SK-N-SH treated with all-trans-retinoic acid at 6 μM for 48 hours (cell line): ENCODE data around the gene IDH1.

ENCODE experiments used
- GLIS3 ChIP-seq: fragments of 250-450 bp; sonication (Bioruptor Pico); IDR thresholded peaks from 2 replicates; pipeline ENCODE4 v1.5.0; 2020; ENCODE audit warnings: mild to moderate bottlenecking, moderate library complexity
- ISL1 ChIP-seq: fragments of 250-450 bp; sonication (Bioruptor Pico); IDR thresholded peaks from 2 replicates; pipeline ENCODE4 v2.1.2; 2022; ENCODE audit warnings: mild to moderate bottlenecking, moderate library complexity
- PPARA ChIP-seq: fragments of 250-450 bp; sonication (Bioruptor Pico); IDR thresholded peaks from 2 replicates; pipeline ENCODE4 v1.5.0; 2020; ENCODE audit warnings: mild to moderate bottlenecking, borderline replicate concordance
- RARB ChIP-seq: fragments of 250-450 bp; sonication (Bioruptor Pico); IDR thresholded peaks from 2 replicates; pipeline ENCODE4 v1.8.0; 2021; ENCODE audit warnings: mild to moderate bottlenecking, moderate library complexity
- ZFP3 ChIP-seq: fragments of 250-450 bp; sonication (Bioruptor Pico); IDR thresholded peaks from 2 replicates; pipeline ENCODE4 v1.5.0; 2020; ENCODE audit warnings: mild to moderate bottlenecking, moderate library complexity
- TF ChIP-seq, protein P1 (sequence below): fragments of 250-450 bp; sonication (Bioruptor Pico); IDR thresholded peaks from 2 replicates; pipeline ENCODE4 v1.8.0; 2020; ENCODE audit warnings: mild to moderate bottlenecking, moderate library complexity, borderline replicate concordance
- TF ChIP-seq, protein P2 (sequence below): fragments of 250-450 bp; sonication (Bioruptor Pico); IDR thresholded peaks from 2 replicates; pipeline ENCODE4 v1.5.0; 2020; ENCODE audit warnings: mild to moderate bottlenecking, moderate library complexity

DNA sequence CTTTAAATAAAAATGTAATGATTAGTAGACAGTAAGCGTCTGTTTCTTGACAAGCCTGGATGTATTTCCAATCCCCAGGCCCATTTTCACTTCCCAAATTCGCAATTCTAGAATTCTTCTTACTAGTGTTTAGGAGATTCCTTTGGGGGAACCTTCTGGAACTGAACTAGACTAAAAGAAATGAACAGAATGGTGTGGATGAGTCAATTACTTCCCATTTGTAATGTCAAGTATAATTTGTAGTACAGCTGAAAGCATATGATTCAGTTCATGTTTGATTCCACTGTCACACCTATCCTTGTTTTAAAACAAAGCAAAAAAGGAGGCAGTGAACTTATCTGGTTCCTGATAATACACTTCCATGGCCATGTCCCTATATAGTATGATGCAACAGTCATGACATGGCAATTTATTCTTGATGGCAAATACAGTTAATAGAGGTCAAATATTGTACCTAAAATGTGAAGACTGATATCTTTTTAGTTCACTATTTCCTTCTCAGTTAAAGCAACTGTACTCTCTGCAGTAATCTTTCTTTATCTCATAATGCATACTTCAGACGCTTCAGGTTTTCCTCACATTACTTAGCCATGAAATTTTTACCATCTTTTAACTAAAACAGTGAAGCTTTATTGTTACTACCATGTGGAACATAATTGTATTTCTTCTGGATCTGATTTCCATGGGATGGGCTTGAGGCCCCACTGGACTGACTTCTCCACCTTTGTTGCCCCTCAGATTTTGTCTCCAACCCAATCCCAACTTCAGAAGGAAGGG lies 2.0 kb downstream of the IDH1 start:
- no peak for TF ChIP-seq GLIS3
- TF ChIP-seq, protein P1, sequence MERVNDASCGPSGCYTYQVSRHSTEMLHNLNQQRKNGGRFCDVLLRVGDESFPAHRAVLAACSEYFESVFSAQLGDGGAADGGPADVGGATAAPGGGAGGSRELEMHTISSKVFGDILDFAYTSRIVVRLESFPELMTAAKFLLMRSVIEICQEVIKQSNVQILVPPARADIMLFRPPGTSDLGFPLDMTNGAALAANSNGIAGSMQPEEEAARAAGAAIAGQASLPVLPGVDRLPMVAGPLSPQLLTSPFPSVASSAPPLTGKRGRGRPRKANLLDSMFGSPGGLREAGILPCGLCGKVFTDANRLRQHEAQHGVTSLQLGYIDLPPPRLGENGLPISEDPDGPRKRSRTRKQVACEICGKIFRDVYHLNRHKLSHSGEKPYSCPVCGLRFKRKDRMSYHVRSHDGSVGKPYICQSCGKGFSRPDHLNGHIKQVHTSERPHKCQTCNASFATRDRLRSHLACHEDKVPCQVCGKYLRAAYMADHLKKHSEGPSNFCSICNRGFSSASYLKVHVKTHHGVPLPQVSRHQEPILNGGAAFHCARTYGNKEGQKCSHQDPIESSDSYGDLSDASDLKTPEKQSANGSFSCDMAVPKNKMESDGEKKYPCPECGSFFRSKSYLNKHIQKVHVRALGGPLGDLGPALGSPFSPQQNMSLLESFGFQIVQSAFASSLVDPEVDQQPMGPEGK (CRISPR knock-in tag), result no peak
- TF ChIP-seq ISL1 (CRISPR knock-in tag), result no peak
- no peak for TF ChIP-seq RARB
- no peak for TF ChIP-seq ZFP3 (CRISPR knock-in tag)
- no peak for TF ChIP-seq PPARA
- TF ChIP-seq, protein P2, sequence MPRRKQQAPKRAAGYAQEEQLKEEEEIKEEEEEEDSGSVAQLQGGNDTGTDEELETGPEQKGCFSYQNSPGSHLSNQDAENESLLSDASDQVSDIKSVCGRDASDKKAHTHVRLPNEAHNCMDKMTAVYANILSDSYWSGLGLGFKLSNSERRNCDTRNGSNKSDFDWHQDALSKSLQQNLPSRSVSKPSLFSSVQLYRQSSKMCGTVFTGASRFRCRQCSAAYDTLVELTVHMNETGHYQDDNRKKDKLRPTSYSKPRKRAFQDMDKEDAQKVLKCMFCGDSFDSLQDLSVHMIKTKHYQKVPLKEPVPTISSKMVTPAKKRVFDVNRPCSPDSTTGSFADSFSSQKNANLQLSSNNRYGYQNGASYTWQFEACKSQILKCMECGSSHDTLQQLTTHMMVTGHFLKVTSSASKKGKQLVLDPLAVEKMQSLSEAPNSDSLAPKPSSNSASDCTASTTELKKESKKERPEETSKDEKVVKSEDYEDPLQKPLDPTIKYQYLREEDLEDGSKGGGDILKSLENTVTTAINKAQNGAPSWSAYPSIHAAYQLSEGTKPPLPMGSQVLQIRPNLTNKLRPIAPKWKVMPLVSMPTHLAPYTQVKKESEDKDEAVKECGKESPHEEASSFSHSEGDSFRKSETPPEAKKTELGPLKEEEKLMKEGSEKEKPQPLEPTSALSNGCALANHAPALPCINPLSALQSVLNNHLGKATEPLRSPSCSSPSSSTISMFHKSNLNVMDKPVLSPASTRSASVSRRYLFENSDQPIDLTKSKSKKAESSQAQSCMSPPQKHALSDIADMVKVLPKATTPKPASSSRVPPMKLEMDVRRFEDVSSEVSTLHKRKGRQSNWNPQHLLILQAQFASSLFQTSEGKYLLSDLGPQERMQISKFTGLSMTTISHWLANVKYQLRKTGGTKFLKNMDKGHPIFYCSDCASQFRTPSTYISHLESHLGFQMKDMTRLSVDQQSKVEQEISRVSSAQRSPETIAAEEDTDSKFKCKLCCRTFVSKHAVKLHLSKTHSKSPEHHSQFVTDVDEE, result no peak
